Ovary (tissue), 3 donors: ENCODE data around the gene STAT1.

Experiments
- EP300 ChIP-seq: sonication (generic); formaldehyde crosslinking; IDR thresholded peaks from one replicate; pipeline ENCODE4 v1.6.1; 2017; ENCODE audit warnings: antibody characterized with exemption
- TF ChIP-seq, protein P1 (sequence below), 3 donors: fragments of 450-650 bp in 2 of 3; fragments of 200-600 bp in 1 of 3; IDR thresholded peaks; one replicate each; pipeline versions ENCODE4 v1.5.1 to v1.8.0; 2016 to 2022; ENCODE audit warnings: antibody characterized with exemption in 3 of 3, mild to moderate bottlenecking in 1 of 3
- donor health status: DM: no; HTN: no; CAD: no.

GRCh38 chr2:191008286-191008685 is 5.7 kb downstream of the STAT1 start:
- TF ChIP-seq, protein P1, sequence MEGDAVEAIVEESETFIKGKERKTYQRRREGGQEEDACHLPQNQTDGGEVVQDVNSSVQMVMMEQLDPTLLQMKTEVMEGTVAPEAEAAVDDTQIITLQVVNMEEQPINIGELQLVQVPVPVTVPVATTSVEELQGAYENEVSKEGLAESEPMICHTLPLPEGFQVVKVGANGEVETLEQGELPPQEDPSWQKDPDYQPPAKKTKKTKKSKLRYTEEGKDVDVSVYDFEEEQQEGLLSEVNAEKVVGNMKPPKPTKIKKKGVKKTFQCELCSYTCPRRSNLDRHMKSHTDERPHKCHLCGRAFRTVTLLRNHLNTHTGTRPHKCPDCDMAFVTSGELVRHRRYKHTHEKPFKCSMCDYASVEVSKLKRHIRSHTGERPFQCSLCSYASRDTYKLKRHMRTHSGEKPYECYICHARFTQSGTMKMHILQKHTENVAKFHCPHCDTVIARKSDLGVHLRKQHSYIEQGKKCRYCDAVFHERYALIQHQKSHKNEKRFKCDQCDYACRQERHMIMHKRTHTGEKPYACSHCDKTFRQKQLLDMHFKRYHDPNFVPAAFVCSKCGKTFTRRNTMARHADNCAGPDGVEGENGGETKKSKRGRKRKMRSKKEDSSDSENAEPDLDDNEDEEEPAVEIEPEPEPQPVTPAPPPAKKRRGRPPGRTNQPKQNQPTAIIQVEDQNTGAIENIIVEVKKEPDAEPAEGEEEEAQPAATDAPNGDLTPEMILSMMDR (IDR thresholded peaks at IDR 0.05) = no peak
- TF ChIP-seq EP300 = no peak
